Tracheal epithelial cell (primary cell): ENCODE results near the gene NDUFA6. TPM values are rescaled to one million over a fixed set of nuclear protein-coding genes. Genes with fewer than 3 reads are reported as not detected.

Experiments used
- total RNA-seq: library from RNA; depleted of rRNA; stranded (reverse); fragments of >200 nt; gene quantifications from 2 replicates; pipeline ENCODE4 v1.2.1, GENCODE V29; 2014

Gene NDUFA6
- total RNA-seq: 32.3 and 41.6 TPM in 2 replicates

GRCh38 chr22:42090596-42091454, at the start of gene NDUFA6:
Gene NDUFA6 (minus strand): TSS chr22:42090772. CDS start chr22:42090744, 28 bp downstream.

GRCh38 chr22:42130639-42131431, 40.3 kb upstream of the NDUFA6 start, which contains the start of gene CYP2D6:
Gene CYP2D6 (minus strand): TSS chr22:42130810. CDS start chr22:42130791, 19 bp downstream.

GRCh38 chr22:42079319-42080251, 11.0 kb downstream of the NDUFA6 start, which contains the start of gene SMDT1:
Gene SMDT1 (plus strand): TSS chr22:42079700. CDS start chr22:42079769, 69 bp downstream.

GRCh38 chr22:42074132-42074811, 16.3 kb downstream of the NDUFA6 start, which contains the start of gene PHETA2:
Gene PHETA2 (plus strand): TSS chr22:42074248. CDS start chr22:42077294, 3,046 bp downstream.

GRCh38 chr22:42070517-42071422, 19.8 kb downstream of the NDUFA6 start, which contains the start of gene NAGA:
Gene NAGA (minus strand): TSS chr22:42070812. CDS start chr22:42070297, 515 bp downstream.

Other genes starting within 250 kb of the NDUFA6 start
- gene SHISA8, start 175.7 kb downstream of the NDUFA6 start, total RNA-seq: not detected in 2 replicates
- gene TNFRSF13C, start 164.0 kb downstream of the NDUFA6 start, total RNA-seq: under 0.01 TPM in 1 of 2 replicates, not detected in the other
- 3.2 and 7.7 TPM in 2 replicates for gene CENPM, start 143.6 kb downstream of the NDUFA6 start, total RNA-seq
- gene SEPTIN3, start 121.3 kb downstream of the NDUFA6 start, total RNA-seq: 0.24 TPM in 1 of 2 replicates, not detected in the other
- gene WBP2NL, start 92.0 kb downstream of the NDUFA6 start, total RNA-seq: under 0.01 TPM in 1 of 2 replicates, not detected in the other
- gene NAGA, start 20.0 kb downstream of the NDUFA6 start, total RNA-seq: 23.9 and 28.2 TPM in 2 replicates
- 5.1 and 6.7 TPM in 2 replicates for gene PHETA2, start 16.5 kb downstream of the NDUFA6 start, total RNA-seq
- 3.9 and 4.7 TPM in 2 replicates for gene SMDT1, start 11.1 kb downstream of the NDUFA6 start, total RNA-seq
- 0.24 and 0.85 TPM in 2 replicates for gene CYP2D6, start 40.0 kb upstream of the NDUFA6 start, total RNA-seq
- gene TCF20, start 179.9 kb upstream of the NDUFA6 start, total RNA-seq: 44.6 and 51.2 TPM in 2 replicates